C4-2B (cell line): ENCODE data around the gene SPRY1.

Experiments used
- H3K27ac ChIP-seq: fragments of 450-650 bp; 2 replicates; pipeline ENCODE4 v1.5.1; 2017
- ZFX ChIP-seq: fragments of 450-650 bp; IDR thresholded peaks from 2 replicates; pipeline ENCODE4 v1.6.1; 2017
- TF ChIP-seq, protein P1 (sequence below): fragments of 450-650 bp; conservative IDR thresholded peaks from 2 replicates; pipeline ENCODE4 v1.5.1; 2017; ENCODE audit warnings: mild to moderate bottlenecking

SPRY1 gene

DNA sequence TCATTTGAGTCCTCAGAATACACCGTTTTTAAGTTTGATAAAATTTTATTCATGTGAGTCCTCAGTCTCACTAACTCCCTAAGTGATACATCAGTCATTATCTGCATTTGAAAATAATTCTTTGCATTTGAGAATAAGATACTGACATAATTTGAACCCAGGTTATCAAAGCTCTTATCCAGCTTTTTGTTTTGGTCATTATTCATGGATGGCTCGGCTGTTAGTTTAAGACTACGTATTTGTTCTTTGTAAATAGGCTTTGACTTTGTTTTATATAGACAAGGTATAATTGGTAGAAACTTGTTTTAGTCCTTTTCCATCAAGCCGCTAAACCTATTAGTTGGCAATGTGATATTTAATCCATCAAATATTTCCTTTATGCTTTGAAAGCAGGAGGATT is 7.9 kb downstream of the SPRY1 start:
- TF ChIP-seq ZFX, result no peak
- TF ChIP-seq, protein P1, sequence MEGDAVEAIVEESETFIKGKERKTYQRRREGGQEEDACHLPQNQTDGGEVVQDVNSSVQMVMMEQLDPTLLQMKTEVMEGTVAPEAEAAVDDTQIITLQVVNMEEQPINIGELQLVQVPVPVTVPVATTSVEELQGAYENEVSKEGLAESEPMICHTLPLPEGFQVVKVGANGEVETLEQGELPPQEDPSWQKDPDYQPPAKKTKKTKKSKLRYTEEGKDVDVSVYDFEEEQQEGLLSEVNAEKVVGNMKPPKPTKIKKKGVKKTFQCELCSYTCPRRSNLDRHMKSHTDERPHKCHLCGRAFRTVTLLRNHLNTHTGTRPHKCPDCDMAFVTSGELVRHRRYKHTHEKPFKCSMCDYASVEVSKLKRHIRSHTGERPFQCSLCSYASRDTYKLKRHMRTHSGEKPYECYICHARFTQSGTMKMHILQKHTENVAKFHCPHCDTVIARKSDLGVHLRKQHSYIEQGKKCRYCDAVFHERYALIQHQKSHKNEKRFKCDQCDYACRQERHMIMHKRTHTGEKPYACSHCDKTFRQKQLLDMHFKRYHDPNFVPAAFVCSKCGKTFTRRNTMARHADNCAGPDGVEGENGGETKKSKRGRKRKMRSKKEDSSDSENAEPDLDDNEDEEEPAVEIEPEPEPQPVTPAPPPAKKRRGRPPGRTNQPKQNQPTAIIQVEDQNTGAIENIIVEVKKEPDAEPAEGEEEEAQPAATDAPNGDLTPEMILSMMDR, result no peak
- H3K27ac ChIP-seq, result no peak overlapping the region

DNA sequence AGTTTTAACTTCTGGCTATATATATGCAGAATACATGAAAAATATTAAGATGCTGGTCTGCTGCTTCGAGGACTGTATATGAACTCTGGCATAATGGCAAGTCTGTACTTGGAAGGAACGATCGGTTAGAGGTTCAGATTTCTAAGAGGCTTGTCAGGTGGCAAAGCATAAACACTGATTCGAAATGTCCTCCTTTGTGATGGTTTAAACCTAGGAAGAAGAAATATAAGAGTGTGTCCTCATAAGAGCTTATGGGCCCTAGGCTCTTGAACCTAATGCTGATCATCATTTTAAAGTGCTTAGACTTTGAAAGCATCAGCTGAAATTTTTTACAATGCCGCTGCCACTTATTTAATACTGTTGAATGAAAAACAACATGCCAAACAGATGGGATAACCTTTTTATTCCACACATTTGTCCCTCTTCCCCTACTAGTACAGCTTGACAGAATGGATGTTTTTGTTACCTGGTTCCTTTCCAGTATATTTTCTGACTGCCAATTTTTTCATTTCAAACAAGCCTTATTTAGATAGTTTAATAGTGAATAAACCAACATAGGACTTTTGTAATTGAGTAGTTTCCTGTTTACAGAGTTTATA is 8.8 kb downstream of the SPRY1 start:
- no peak overlapping the region for H3K27ac ChIP-seq
- TF ChIP-seq, protein P1, result no peak
- no peak for TF ChIP-seq ZFX

DNA sequence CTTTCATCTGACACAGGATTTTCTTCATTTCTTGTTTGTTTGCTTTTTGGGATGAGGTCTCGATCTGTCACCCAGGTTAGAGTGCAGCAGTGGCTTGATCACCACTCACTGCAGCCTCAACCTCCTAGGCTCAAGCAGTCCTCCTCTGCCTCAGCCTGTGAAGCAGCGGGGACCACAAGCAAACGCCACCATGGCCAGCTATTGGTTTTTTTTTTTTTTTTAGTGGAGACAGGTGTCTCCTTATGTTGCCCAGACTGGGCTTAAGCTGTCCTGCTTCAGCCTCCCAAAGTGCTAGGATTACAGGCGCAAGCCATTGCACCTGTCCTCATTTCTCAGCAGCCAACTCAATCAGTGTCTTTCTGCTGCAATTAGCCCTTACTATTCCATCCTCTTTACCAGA is 10.3 kb downstream of the SPRY1 start:
- H3K27ac ChIP-seq, result no peak overlapping the region
- TF ChIP-seq ZFX, result no peak
- TF ChIP-seq, protein P1, result no peak

DNA sequence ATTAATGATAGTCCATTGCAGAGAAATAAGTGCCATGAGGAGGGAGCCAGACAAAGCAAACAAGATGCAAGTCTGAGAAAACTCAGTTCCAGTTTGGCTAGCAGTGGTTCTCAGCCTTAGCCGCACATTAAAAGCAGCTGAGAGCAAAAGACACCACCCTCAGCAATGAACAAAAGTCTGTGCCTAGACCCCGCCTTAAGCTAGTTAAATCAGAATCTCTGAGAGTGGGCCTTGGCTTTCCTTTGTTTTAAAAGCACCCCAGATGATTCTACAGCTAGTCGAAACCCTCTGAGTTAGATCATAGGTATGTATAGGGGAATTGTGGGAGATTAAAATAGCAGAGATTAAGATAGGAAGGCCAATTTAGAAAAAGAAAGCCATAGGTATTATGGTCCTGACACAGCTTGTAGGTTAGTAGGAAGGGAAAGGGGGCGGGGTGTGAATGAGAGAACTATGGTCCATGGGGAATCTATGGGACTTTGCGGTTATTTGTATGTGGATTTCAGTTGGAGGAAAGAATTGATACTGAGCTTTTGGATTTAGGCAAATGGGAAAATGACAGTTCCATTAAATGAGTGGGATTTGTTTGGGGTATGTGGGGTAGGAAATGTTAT is 12.0 kb downstream of the SPRY1 start:
- no peak overlapping the region for H3K27ac ChIP-seq
- TF ChIP-seq, protein P1, result no peak
- no peak for TF ChIP-seq ZFX

DNA sequence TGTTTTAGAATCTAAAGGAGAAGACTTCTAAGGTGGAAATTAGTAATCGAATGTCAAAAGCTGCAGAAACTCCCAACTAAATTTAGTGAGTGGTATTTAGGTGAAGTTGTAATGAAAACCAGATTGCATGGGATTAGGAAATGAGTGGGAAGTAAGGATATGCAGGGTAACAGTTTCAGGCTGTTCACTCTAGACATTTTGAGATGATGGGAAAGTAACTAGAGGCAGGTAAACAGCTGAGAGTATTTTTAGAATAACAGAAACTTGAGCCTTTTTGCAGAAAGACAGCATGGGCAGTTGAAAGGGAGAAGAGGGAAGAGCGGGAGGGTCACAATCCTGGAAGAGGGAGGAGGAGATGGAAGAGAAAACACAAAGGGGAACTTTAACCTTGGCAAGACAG is 12.7 kb downstream of the SPRY1 start:
- H3K27ac ChIP-seq, result no peak overlapping the region
- TF ChIP-seq, protein P1, result no peak
- no peak for TF ChIP-seq ZFX

DNA sequence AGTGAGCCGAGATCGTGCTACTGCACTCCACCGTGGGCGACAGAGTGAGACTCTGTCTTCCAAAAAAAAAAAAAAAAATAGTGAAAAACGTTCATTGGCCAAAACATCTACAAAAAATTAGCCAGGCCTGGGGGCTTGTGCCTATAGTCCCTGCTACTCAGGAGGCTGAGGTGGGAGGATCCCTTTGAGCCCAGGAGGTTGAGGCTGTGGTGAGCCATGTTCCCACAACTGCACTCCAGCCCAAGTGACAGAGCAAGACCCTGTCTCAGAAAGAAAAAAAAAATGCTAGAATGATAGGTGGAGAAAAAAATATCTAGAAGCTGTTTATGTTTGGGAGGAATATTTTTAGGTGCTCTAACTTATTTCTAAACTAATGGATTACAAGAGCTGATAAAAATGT is 14.9 kb downstream of the SPRY1 start:
- H3K27ac ChIP-seq, result no peak overlapping the region
- TF ChIP-seq ZFX, result no peak
- TF ChIP-seq, protein P1, result no peak

DNA sequence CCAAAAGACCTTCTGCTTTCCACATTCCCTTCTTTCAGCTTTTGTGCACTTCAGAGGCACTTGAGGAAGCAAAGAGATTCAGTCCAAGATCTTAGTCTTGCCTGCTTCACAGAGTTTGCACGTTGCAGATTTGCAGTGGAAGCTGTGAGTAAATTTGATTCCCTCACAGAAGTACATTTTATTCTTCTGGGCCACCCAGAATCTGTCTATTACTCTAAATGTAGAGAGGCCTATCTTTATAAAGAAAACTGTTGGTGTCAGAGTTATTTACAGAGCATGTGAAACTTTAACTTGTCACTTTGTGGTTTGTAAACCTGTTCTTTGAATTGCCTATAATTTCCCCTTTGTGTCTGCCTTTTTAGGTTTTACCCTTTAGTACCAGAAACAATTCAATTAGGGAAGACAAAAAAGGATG is 15.5 kb downstream of the SPRY1 start:
- H3K27ac ChIP-seq, result no peak overlapping the region
- TF ChIP-seq ZFX, result no peak
- TF ChIP-seq, protein P1, result no peak
